GM21390 (cell line): ENCODE measurements around the gene LRRC70.
"Not testable (repeated sequence)": the region's sequence is repeated elsewhere in the genome, so short reads cannot be mapped to it uniquely, and the experiment has no call there.

ENCODE experiments used
- ATAC-seq: cut with Tn5 transposase; IDR thresholded peaks from one replicate; pipeline ENCODE4 v1.9.1; 2021; ENCODE audit not compliant: unreplicated experiment

The LRRC70 gene, protein sequence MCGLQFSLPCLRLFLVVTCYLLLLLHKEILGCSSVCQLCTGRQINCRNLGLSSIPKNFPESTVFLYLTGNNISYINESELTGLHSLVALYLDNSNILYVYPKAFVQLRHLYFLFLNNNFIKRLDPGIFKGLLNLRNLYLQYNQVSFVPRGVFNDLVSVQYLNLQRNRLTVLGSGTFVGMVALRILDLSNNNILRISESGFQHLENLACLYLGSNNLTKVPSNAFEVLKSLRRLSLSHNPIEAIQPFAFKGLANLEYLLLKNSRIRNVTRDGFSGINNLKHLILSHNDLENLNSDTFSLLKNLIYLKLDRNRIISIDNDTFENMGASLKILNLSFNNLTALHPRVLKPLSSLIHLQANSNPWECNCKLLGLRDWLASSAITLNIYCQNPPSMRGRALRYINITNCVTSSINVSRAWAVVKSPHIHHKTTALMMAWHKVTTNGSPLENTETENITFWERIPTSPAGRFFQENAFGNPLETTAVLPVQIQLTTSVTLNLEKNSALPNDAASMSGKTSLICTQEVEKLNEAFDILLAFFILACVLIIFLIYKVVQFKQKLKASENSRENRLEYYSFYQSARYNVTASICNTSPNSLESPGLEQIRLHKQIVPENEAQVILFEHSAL

DNA sequence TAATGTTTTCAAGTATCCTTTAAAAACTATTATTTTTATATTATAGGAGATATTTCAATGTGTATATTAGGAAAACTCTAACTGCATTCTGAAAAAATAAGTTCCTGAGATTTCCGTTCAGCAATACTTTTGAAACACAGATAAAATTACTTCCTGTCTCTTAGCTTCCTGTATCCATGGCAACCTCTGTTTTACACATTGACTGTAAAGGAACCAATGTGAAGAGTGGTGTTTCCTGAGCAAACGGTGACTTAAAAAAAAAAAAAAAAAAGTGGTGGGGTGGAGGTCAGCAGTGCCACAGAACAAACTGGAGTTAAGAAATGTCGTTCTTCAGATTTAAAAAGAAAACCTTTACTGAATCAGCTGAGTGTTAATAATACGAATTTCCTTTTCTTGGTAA lies at the start of gene LRRC70:
LRRC70 (plus strand) TSS at position 280 of the 400 bp plus-strand sequence. CDS start 620 bp downstream, outside the sequence.
- peak; percentile 87 for ATAC-seq

DNA sequence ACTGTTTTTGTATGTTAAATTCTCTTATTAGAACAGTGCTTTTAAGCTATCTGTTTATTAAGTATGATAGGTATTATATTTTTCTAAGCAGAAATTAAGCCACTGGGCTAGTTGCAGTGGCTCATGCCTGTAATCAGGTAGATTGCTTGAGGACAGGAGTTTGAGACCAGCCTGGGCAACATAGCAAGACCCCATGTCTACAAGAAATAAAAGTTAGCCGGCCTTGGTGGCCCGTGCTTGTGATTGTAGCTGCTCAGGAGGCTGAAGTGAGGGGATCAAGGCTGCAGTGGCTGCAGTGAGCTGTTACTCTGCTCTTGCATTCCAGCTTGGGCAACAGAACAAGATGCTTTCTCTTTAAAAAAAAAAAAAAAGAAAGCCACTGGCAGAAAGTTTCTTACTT lies 45.0 kb upstream of the LRRC70 start:
- ATAC-seq, result no peak

DNA sequence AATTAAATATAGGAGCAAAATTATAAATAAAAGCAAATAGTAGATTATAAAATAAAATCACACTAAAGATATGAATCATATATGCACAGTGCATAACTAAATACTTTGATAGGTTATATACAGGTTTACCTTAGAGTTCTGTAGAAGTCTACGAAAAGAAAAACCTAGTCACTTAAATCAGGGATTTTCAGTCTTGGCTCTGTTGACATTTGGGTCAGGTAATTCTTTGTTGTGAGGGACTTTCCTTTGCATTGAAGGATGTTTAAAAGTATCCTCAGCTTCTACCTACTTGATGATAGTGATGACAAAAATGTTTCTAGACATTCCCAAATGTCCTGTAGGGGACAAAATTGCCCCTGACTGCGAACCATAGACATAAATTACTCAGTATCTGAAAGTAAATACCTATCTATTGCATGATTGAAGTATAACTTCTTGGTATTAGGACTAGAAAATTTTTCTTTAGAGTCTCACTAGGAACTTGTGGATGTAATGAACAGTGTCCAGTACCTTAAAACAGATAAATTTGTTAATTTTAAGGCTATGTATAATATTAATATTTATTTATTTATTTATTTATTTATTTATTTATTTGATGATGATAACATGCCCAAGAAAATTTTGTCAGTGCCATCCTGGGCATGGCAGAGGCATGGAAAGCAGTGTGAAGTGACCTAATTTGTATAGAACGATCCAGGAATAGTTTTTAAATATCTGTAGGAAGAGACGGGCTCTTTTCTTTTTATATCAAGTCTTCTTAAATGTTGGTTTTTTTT lies 44.0 kb upstream of the LRRC70 start:
- no peak for ATAC-seq

DNA sequence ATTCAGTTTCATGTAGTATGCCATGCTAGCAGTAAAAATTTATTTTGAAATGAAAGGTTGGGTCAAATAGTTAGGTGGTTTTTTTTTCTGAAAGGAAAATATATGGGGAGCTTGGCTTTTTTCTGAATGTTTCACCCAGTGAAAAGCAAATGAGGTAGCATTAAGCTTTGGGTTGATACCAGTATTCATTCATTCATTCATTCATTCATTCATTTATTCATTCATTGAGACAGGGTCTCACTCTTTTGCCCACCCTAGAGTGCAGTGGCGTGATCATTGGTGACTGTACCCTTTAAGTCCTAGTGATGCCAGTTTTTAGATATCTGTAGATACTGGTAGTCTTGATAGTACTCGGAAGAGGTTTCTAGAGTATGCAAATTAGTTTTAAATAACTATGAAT lies 42.4 kb upstream of the LRRC70 start:
- no peak for ATAC-seq

DNA sequence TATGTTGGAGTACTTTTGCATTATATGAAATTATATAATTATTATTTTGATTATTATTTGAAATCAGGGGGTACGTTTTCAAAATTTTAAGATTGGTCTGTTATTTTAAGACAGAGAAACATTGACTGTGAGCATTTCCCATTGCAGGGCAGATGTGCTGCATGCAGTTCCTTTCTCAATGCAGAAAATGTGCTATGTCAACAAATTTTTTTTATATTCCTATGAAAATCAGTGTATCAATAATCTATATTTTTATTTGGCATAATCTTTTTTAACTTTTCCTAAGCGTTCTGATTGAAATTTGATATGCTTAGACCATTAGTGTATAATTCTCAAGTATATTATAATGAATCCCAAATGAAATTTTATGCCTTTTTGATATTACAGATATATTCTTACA lies 41.8 kb upstream of the LRRC70 start:
- no peak for ATAC-seq

DNA sequence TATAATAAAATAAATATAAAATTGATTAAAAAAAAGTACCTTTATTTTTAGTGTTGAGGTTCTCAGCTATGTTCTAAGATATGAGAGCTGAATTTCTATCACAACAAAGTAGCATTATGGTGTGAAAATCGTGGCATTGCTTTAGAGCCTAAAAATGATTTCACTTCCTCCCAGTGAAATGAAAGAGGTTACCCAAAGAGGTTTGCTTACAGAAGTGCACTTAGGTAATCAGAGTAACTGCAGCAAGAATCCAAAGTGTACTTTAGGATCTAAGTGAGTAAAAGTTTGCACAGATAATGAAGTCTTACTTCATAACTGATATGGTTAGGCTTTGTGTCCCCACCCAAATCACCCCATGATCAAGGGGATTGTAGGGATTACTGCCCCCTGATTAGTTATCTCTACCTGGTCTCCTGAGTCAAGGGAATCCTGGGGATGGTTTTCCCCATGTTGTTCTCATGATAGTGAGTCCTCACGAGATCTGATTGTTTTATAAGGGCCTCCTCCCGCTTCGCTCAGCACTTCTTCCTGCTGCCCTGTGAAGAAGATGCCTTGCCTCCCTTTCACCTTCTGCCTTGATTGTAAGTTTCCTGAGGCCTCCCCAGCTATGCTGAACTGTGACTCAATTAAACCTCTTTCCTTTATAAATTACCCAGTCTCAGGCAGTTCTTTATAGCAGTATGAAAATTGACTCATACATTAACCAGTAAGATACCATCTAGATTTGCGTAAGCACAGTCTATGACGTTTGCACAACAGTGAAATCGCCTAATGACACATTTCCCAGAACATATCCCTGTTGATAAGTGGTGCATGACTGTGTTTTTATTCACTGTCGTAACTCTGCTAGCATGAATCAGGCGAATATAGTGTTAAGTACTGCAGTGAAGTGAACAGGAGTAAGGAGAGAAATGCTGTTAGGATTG lies 40.3 kb upstream of the LRRC70 start:
- ATAC-seq, result peak; percentile 66

DNA sequence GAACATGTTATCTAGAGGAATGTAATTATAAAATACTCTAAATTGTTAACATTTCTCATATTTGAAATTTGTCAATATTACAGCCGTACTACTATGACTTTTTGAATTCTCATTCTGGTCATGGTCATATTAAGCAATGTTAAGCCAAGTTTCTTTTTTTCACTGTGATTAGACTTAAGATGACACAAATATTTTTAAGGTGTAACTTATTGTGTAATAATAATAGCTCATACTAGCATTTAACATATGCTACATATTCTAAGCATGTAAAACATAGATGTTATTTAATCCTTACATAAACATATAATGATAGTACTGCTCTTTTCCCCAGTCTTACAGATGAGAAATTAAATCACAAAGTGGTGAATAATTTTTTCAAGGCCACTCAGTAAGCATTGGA lies 35.9 kb upstream of the LRRC70 start:
- ATAC-seq, result no peak

DNA sequence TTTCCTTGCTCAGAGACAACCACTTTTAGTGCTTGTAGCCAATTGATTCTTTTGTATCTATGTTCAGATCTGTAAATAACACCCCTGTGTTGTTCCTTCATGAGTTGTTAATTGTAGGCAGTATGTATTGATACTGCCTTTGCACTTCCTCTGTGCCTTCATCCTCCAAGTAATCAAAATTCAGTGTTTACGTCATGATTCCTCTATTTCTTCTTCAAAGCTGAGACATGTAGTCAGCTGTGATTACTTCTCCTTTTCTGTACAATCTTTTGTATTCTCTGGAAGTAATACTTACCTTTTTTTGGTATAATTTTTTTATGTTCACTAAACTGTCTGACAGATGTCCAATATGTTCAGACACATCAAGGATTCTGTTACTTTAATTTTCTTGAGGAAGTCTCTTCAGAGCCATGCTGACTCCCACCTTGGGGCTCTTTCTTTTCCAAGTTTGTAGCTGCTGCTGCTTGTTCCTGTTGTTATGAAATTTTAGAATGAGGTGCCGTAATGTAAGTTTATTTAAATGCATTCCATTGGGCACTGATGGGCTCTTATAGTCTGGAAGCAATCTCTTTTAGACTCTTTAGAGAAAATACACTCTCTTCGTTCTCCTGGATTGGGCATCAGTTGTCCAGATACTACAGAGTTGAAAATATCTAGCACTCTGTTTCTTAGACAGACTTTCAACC lies 30.5 kb upstream of the LRRC70 start:
- no peak for ATAC-seq

DNA sequence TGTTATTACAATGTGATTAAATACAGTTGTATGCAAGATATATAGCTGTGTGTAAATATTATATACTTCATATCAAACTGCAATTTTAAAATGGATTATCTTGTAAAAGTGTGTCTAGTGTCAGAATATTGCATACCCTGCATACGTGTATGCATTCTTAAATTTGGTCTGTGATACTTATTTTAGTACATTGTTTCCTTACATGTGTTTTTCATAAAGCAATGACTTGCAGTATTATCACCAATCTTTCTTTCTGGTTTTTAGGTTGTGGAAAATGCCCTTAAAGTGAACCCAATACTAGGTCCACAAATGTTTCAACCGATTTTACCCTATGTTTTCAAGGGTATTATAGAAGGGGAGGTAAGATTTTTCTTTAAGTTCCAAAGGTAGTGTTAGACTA lies 28.5 kb upstream of the LRRC70 start:
- no peak for ATAC-seq

DNA sequence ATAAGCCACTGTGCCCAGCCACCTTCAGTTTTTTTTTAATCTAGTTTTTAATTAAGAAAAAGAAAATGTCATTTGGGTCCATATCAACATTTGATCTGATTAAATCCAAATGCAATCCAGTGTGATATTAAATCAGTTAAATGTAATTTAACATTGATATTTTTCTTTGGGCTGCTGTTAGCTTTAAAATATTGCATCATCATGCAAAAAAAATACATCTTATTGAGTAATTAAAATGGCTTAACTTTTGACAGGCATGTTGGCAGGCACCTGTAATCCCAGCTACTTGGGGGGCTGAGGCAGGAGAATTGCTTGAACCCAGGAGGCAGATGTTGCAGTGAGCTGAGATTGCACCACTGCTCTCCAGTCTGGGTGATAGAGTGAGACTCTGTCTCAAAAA lies 22.7 kb upstream of the LRRC70 start:
- no peak for ATAC-seq

DNA sequence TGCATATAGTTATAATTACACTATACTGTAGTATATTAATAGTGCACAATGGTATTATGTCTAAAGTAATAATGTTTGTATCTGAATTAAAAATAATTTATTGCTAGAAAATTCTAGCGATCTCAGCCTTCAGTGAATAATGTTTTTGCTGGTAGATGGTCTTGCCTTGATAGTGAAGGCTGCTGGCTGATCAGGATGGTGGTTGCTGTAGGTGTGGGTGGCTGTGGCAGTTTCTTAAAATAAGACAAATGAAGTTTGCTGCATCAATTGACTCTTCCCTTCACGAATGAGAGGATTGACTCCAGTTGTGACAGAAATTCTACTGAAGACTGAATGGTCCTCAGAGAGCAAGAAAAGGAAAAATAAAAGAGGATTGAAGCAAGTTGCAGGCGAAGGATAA lies 19.7 kb upstream of the LRRC70 start:
- ATAC-seq, result no peak

DNA sequence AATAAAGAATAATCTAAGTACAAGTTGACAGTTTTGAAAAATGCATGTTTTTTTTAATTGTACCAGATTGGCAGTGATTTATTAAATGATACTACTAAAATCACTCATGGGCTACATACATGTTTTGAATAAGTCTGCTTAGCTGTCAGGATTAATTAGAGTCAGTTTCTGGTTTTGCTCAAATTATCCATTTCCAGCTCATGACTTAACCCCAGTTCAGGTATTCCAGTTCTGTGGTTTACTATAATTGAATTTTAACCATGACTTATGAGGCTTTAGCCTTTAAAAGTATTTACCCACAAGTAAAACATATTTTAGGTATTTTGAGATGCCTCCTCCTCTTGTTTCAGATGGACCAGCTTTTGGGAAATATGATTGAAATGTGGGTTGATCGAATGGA lies 17.8 kb upstream of the LRRC70 start:
- ATAC-seq, result no peak

DNA sequence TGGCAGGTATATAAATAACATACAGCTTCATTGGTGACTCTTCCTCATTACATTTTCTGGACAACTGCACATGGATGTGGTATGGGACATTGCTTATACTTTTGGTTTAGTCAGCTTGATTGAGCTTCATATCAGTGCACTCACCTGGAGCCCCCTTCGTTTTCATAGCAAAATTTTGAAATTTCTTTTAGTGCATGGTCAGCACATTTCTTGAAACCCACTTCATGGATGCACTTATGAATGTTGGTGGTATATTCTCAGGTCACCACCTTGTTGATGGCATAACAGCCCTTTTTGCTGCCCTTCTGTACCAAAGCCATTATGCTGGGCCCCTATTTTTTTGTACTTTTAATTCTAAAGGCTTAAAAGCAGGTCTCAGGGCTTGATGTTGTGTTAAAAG lies 16.7 kb upstream of the LRRC70 start:
- ATAC-seq, result no peak

DNA sequence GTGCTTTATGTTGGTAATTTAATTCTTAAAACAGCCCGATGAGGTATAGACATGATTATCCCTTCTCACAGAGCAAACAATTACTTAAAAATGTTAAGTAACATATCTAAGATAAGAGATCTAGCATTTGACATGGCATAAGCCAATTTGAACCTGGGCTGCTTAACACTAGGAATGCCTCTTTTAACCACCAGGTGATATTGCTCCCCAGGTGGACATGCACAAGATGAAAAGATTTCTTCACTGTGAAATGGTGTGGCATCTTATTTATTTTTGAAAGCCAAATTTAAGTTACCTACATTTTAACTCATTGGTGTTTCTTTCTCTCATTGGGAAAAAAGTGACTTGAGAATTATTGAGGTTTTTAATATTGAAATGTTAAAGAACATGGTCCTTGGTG lies 15.8 kb upstream of the LRRC70 start:
- ATAC-seq, result no peak

DNA sequence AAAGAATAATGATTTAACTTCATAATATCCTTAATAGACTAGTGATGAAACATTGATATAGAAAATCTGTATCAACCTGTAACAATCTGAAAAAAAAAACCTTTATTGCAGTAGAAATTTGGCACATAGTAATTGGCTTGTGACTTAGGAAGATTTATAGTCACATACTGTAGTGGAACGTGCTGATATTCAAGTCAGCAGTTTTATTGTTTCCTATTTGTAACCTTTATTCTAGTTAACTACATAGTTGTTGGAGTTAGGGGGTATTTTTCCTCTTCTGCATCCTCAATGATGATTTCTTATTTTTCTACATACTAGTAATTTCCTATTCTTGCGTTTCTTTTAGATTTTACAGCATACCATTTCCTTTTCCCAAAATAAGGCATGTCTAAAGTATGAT lies 14.5 kb upstream of the LRRC70 start:
- no peak for ATAC-seq

DNA sequence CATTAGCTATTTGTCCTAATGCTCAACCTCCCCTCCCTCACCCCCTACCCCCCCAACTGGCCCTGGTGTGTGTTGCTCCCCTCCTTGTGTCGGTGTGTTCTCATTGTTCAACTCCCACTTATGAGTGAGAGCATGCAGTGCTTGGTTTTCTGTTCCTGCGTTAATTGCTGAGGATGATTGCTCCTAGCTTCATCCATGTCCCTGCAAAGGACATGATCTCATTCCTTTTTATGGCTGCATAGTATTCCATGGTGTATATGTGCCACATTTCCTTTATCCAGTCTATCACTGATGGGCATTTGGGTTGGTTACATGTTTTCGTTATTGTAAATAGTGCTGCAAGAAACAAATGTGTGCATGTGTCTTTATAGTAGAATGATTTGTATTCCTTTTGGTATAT lies 12.9 kb upstream of the LRRC70 start:
- ATAC-seq, result not testable (repeated sequence)

DNA sequence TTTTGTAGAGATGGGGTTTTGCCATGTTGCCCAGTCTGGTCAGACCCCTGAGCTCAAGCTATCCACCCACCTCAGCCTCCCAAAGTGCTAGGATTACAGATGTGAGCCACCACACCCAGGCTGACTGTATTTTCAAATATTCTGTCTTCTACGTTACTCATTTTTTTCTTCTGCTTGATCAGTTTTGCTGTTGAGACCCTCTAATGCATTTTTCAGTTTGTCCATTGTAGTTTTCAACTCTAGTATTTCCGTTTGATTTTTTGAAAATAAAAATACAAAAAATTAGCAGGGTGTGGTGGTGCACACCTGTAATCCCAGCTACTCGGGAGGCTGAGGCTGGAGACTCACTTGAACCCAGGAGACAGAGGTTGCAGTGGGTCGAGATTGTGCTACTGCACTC lies 10.5 kb upstream of the LRRC70 start:
- no peak for ATAC-seq

DNA sequence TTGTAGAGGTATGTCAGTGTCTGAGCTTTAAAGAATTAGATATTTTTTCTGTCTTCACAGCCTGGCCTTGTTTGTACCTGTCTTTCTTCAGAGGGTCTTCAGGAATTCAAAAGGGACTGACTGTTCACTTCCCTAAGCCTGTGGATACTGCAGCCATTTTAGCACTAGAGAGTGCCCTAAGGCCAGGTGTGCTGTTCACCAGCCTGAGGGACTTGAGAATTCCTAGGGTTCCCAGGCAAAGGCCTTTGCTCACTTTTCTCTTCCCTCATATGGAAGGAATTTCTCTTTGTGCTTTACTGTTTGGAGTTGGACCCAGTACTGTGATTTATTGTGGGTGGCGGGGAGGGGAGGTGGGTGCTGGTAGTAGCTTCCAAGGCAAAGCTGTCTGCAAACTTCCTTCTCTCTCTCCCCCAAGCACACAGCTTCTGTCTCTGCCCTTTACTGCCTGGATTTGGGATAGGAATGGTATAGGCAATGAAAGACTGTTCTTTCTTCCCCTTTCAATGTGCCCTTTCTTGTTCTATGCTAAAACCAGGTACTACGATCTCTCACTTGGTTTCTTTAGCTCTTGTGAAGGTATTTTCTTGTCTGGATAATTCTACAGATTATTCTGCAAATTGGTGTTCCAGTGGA lies 9.7 kb upstream of the LRRC70 start:
- ATAC-seq, result no peak

DNA sequence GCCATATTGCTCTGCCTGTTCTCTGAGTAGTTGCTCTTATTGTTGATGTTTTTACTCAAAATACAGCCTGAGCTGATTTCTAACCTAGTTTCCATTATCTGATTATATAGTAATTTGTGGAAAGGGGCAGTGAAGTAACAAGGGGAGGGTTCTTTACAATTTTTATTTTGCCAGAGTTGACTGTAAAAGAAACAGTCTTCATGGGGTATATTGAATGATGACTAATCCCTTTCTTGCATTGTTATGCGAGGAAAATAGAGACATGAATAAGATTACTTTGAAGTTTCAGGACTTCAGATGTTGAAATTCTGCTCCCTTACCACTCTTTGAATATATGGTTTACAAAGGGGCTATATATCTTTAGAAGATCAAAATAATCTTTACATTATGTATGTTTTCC lies 9.1 kb upstream of the LRRC70 start:
- no peak for ATAC-seq
